NCI-H226 (cell line): ENCODE results near the gene NOXA1.
"Not testable (repeated sequence)": the region's sequence is repeated elsewhere in the genome, so short reads cannot be mapped to it uniquely, and the experiment has no call there.

Experiments
- DNase-seq: peaks from one replicate; pipeline ENCODE4 v3.0.0-alpha.2; 2015

The NOXA1 gene

GRCh38 chr9:137422604-137423513, at the start of gene NOXA1, which contains the start of gene EXD3:
Gene NOXA1 (plus strand): TSS chr9:137423393. CDS start chr9:137423530, 137 bp downstream.
Gene EXD3 (minus strand): TSS chr9:137423162. CDS start chr9:137395357, 27,805 bp downstream.
- DNase-seq = peak; percentile 84

GRCh38 chr9:137373611-137373980, 49.6 kb upstream of the NOXA1 start:
- no peak for DNase-seq

GRCh38 chr9:137374131-137374845, 48.9 kb upstream of the NOXA1 start:
- DNase-seq = no peak

GRCh38 chr9:137375321-137376058, 47.7 kb upstream of the NOXA1 start:
- DNase-seq = no peak

- no peak for DNase-seq
These were observed 46.8 kb upstream of the NOXA1 start for GRCh38 chr9:137376386-137376785.

GRCh38 chr9:137378688-137379410, 44.3 kb upstream of the NOXA1 start:
- not testable (repeated sequence) for DNase-seq

- DNase-seq = no peak
These were observed 43.4 kb upstream of the NOXA1 start for GRCh38 chr9:137379761-137380161.

- DNase-seq = no peak
These were observed 43.0 kb upstream of the NOXA1 start for GRCh38 chr9:137380171-137380570.

- no peak for DNase-seq
These were observed 42.6 kb upstream of the NOXA1 start for GRCh38 chr9:137380606-137381005.

- no peak for DNase-seq
These were observed 41.4 kb upstream of the NOXA1 start for GRCh38 chr9:137381501-137382443.

- no peak for DNase-seq
These were observed 40.6 kb upstream of the NOXA1 start for GRCh38 chr9:137382444-137383080.

GRCh38 chr9:137383081-137383783, 40.0 kb upstream of the NOXA1 start:
- no peak for DNase-seq

- no peak for DNase-seq
These were observed 39.1 kb upstream of the NOXA1 start for GRCh38 chr9:137383784-137384756.

- DNase-seq = no peak
These were observed 38.0 kb upstream of the NOXA1 start for GRCh38 chr9:137385061-137385655.

- DNase-seq = not testable (repeated sequence)
These were observed 36.6 kb upstream of the NOXA1 start for GRCh38 chr9:137386507-137387113.

GRCh38 chr9:137387114-137387890, 35.9 kb upstream of the NOXA1 start:
- DNase-seq = no peak

GRCh38 chr9:137387891-137388560, 35.2 kb upstream of the NOXA1 start:
- DNase-seq = no peak
